ENCODE results near the gene RC3H1. TPM values are rescaled to one million over a fixed set of nuclear protein-coding genes. Genes with fewer than 3 reads are reported as not detected.

RC3H1 gene
- total and polyA plus RNA-seq, 10 of the 15 experiments (the other 5 are each of a cell fraction or from before 2014, with no cell fraction given), result 1.4 to 33.9 (median 11.8) TPM

DNA sequence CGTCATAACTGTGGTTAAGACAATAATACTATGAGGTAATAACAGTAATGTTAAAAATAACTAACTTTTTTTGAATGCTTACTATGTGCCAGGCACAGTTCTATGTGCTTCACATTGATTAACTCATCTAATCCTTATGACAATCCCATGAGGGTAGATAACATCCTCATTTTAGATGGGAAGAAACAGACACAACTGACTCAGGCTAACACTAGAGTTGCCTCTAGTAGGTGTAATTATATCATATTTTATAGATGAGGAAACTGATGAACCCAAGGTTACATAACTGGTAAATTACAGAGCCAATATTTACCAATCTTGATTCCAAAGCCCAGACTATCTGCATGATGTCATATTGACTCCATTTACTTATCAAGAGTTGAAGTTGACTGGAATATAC is 128.5 kb downstream of the RC3H1 start:
- RAD21 ChIA-PET (ENCODE audit: unreplicated experiment), result no interaction called here
- CTCF ChIA-PET, result no interaction called here
- SMC1A ChIA-PET (ENCODE audit: uncharacterized antibody, unreplicated experiment), result no interaction called here

DNA sequence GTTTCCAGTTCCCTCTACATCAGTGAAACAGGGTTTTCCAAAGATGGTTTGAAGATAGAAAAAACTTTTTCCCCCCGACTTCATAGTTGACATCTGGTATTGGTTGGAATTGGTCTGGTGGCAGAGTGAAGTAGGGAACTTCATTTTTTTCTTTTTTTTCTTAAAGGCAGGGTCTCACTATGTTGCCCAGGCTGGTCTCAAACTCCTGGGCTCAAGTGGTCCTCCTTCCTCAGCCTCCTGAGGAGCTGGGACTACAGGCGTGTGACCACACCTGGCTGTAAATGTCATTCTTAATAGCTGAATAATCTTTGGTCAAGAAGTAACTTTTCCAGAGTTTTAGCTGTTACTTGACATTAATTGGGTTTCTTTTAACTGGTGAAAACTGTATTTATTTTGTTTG is 132.3 kb downstream of the RC3H1 start:
- WGBS (ENCODE audit: insufficient coverage, insufficient replicate concordance, low lambda C conversion rate, missing lambda C conversion rate), result 89% methylated on average over 2 of the region's 2 CpGs
- Histone ChIP-seq H4K20me1 (ENCODE audit: control insufficient read depth, insufficient read depth) (no peaks in the 10 kb centered on the region), H3K27me3 (replicated peaks in 1 of 2; ENCODE audit: control insufficient read depth in 2 of 2, insufficient read depth in 2 of 2, low read length in 1 of 2) (no peaks in the 10 kb centered on the region), H3K36me3 (ENCODE audit: control insufficient read depth in 2 of 2, insufficient read depth in 2 of 2, low read length in 1 of 2) (peaks cover 0 to 2% of the 10 kb centered on the region in 2 experiments; a peak in 2 of 4 replicates), H3K4me2 (ENCODE audit: control insufficient read depth, insufficient read depth) (no peak overlapping the region), H3K9me3 (replicated peaks; ENCODE audit: control insufficient read depth, insufficient read depth, low read length) (no peaks in the 10 kb centered on the region), H3K79me2 (ENCODE audit: control insufficient read depth, insufficient read depth, low read length) (no peaks in the 10 kb centered on the region), H3K27ac (ENCODE audit: control insufficient read depth, insufficient read depth) (no peak overlapping the region), H3K4me3 (no peak overlapping the region), H3K4me1 (ENCODE audit: control insufficient read depth, insufficient read depth, low read length) (no peaks in the 10 kb centered on the region), H2AFZ (ENCODE audit: control insufficient read depth, low read depth, low read length) (no peak overlapping the region), H3K9ac (ENCODE audit: control insufficient read depth, insufficient read depth, low read length) (no peak overlapping the region)
- ATAC-seq (no peak), FAIRE-seq (no peak), DNase-seq (ENCODE audit: low read depth, low spot score) (no peak)
- intact Hi-C loops (cut with micrococcal nuclease; ENCODE audit: unreplicated experiment), result no loop called here
- POLR2A ChIA-PET, result no interaction called here
- RAD21 ChIA-PET (ENCODE audit: unreplicated experiment), result no interaction called here
- no TSS peak for BruUV-seq (replicated peaks)
- TF ChIP-seq MTA3 (IDR thresholded peaks at IDR 0.05; ENCODE audit: borderline replicate concordance, low read length) (no peak), EZH2 (IDR thresholded peaks at IDR 0.05; ENCODE audit: borderline replicate concordance, control insufficient read depth, low read depth, low read length) (no peak), NFIC (IDR thresholded peaks at IDR 0.05; ENCODE audit: low read depth, low read length) (no peak), BRCA1 (IDR thresholded peaks at IDR 0.05; ENCODE audit: low read depth, low read length) (no peak), TBL1XR1 (IDR thresholded peaks at IDR 0.05; ENCODE audit: low read depth, low read length) (no peak), STAT3 (IDR thresholded peaks at IDR 0.05; ENCODE audit: low read depth, low read length) (no peak), ESRRA (IDR thresholded peaks at IDR 0.05; ENCODE audit: low read length) (no peak), RELA (IDR thresholded peaks at IDR 0.05; ENCODE audit: borderline replicate concordance, partially characterized antibody) (no peak), ETV6 (conservative IDR thresholded peaks at IDR 0.05 in 1 of 2, IDR thresholded peaks at IDR 0.05 in 1 of 2; ENCODE audit: borderline replicate concordance in 1 of 2, low read depth in 1 of 2) (no peak), RAD21 (IDR thresholded peaks at IDR 0.05; ENCODE audit: insufficient read depth, low read depth, low read length) (no peak), HDAC2 (IDR thresholded peaks at IDR 0.05) (no peak), POLR2AphosphoS5 (IDR thresholded peaks at IDR 0.05; ENCODE audit: low read length) (no peak)
- TF ChIP-seq, protein P1, sequence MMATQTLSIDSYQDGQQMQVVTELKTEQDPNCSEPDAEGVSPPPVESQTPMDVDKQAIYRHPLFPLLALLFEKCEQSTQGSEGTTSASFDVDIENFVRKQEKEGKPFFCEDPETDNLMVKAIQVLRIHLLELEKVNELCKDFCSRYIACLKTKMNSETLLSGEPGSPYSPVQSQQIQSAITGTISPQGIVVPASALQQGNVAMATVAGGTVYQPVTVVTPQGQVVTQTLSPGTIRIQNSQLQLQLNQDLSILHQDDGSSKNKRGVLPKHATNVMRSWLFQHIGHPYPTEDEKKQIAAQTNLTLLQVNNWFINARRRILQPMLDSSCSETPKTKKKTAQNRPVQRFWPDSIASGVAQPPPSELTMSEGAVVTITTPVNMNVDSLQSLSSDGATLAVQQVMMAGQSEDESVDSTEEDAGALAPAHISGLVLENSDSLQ (IDR thresholded peaks at IDR 0.05), result no peak
- TF ChIP-seq, protein P2, sequence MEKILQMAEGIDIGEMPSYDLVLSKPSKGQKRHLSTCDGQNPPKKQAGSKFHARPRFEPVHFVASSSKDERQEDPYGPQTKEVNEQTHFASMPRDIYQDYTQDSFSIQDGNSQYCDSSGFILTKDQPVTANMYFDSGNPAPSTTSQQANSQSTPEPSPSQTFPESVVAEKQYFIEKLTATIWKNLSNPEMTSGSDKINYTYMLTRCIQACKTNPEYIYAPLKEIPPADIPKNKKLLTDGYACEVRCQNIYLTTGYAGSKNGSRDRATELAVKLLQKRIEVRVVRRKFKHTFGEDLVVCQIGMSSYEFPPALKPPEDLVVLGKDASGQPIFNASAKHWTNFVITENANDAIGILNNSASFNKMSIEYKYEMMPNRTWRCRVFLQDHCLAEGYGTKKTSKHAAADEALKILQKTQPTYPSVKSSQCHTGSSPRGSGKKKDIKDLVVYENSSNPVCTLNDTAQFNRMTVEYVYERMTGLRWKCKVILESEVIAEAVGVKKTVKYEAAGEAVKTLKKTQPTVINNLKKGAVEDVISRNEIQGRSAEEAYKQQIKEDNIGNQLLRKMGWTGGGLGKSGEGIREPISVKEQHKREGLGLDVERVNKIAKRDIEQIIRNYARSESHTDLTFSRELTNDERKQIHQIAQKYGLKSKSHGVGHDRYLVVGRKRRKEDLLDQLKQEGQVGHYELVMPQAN (conservative IDR thresholded peaks at IDR 0.05), result no peak
- SMC1A ChIA-PET (ENCODE audit: uncharacterized antibody, unreplicated experiment), result interaction anchor here (0.6 to 2.5 kb wide), 3 partner anchors 20 to 157 kb away, joined by 3 to 8 read pairs (median 3); no protein-coding TSS in a partner anchor
- CTCF ChIA-PET, result interaction anchor here (0.9 kb wide), 1 partner anchor 17 kb away, joined by 3 read pairs; no protein-coding TSS in a partner anchor
- in situ Hi-C loops (cut with MboI), result no loop called here

More for the DNA sequence above, 128.5 kb downstream of the RC3H1 start:
- no TSS peak for BruUV-seq (replicated peaks)
- FAIRE-seq (no peak), DNase-seq (ENCODE audit: low read depth, low spot score) (no peak), ATAC-seq (no peak)
- Histone ChIP-seq H3K4me3 (no peak overlapping the region), H4K20me1 (ENCODE audit: control insufficient read depth, insufficient read depth) (no peaks in the 10 kb centered on the region), H3K9me3 (replicated peaks; ENCODE audit: control insufficient read depth, insufficient read depth, low read length) (no peaks in the 10 kb centered on the region), H3K36me3 (ENCODE audit: control insufficient read depth in 2 of 2, insufficient read depth in 2 of 2, low read length in 1 of 2) (no peaks in the 10 kb centered on the region), H3K9ac (ENCODE audit: control insufficient read depth, insufficient read depth, low read length) (no peak overlapping the region), H2AFZ (ENCODE audit: control insufficient read depth, low read depth, low read length) (no peak overlapping the region), H3K79me2 (ENCODE audit: control insufficient read depth, insufficient read depth, low read length) (no peaks in the 10 kb centered on the region), H3K4me2 (ENCODE audit: control insufficient read depth, insufficient read depth) (no peak overlapping the region), H3K27ac (ENCODE audit: control insufficient read depth, insufficient read depth) (no peak overlapping the region), H3K4me1 (ENCODE audit: control insufficient read depth, insufficient read depth, low read length) (no peaks in the 10 kb centered on the region), H3K27me3 (replicated peaks in 1 of 2; ENCODE audit: control insufficient read depth in 2 of 2, insufficient read depth in 2 of 2, low read length in 1 of 2) (no peaks in the 10 kb centered on the region)
- in situ Hi-C loops (cut with MboI), result no loop called here
- intact Hi-C loops (cut with micrococcal nuclease; ENCODE audit: unreplicated experiment), result no loop called here
- no peak for TF ChIP-seq STAT1 (conservative IDR thresholded peaks at IDR 0.05)
- TF ChIP-seq ZNF217 (IDR thresholded peaks at IDR 0.05), result no peak
- no peak for TF ChIP-seq IKZF2 (IDR thresholded peaks at IDR 0.05)
- no peak for TF ChIP-seq MEF2A (IDR thresholded peaks at IDR 0.05; ENCODE audit: insufficient read depth, low read depth, low read length)
- 100% methylated on average over 1 of the region's 1 CpG for WGBS (ENCODE audit: insufficient coverage, insufficient replicate concordance, low lambda C conversion rate, missing lambda C conversion rate)
- POLR2A ChIA-PET, result no interaction called here
